ENCODE data around the gene RADIL.

Gene RADIL

DNA sequence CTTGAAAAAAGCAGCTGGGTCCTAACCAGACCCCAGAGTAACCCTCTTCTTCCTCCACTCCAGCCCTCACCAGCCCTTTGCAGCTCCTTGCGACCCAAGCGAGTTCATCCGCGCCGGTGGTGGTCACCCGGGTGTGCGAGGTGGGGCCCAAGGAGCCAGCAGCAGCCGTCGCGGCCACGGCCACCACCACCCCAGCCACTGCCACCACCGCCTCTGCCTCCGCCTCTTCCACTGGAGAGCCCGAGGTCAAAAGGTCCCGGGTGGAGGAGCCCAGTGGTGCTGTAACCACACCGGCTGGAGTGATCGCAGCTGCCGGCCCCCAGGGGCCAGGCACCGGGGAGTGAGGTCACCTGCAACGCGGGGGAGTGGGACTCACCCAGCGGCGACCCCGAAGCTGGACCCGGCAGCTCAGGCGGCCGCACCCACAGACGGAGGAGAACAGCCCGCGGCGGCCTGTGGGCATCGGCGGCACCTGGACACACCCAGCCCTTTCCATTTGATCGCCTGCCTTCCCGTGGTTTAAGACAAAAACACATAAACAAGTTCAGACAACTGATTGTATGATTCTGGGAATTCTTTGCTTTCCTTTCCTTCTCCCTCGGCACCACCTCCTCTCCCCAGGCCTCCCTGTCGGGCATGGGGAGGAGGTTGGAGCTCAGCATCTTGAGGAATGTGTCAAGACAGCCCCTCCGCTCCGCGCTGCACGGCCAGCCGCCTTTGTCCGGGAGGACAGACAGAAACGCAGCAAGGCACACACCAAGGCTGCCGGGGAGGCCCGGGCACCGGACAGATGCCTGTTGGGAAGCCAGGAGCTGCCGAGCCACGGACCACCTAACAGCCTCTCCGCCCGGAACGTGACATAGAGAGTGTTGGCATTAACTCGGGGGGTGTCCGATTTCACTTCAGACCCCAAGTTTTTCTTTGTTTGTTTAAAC lies 121.1 kb downstream of the RADIL start:
- DNase-seq (ENCODE audit: insufficient read length, low spot score) (no peak), FAIRE-seq (no peak)

DNA sequence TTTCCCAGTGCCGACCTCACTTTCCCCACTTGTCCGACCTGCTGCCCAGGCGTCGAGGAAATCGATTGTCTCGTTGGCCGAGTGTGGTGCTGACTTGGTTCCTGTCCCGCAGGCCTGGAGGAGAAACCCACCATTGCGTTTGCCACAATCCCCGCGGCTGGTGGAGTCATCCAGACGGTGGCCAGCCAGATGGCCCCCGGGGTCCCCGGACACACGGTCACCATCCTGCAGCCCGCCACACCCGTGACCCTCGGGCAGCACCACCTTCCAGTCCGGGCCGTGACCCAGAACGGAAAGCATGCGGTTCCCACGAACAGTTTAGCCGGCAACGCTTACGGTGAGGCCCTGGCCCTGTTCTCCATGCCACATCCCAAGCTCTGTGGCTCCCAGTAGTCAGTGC lies 122.6 kb downstream of the RADIL start:
- no peak for DNase-seq (ENCODE audit: insufficient read length, low spot score)
- FAIRE-seq, result no peak

DNA sequence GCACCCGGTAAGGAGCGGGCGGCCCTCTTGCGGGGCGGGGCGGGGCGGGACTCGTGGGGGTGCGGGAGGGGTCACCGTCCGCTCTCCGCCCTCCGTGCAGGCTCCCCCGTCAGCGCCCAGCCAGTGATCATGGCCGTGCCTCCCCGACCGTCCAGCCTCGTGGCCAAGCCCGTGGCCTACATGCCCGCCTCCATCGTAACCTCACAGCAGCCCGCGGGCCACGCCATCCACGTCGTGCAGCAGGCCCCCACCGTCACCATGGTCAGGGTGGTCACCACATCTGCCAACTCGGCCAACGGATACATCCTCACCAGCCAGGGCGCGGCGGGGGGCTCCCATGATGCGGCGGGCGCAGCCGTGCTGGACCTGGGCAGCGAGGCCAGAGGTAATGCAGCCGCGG lies 124.3 kb downstream of the RADIL start:
- no peak for DNase-seq (ENCODE audit: insufficient read length, low spot score)
- FAIRE-seq, result peak; percentile 66

DNA sequence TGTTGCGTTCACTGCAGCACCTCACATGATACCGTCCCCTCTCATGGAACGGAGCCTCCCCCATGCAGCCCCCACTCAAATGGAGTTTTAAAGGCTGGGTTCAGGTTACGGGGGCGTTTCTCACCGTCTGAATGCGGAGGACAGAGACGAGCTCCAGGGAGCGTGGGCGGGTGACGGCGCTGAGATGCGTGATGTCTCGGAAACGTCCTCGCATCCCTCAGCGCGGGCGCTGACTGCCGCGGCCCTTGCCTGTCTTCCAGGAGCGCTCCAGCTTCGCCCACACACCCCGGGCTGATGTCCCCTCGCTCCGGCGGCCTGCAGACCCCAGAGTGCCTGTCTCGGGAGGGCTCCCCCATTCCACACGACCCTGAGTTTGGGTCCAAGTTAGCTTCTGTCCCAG lies 124.7 kb downstream of the RADIL start:
- no peak for DNase-seq (ENCODE audit: insufficient read length, low spot score)
- FAIRE-seq, result no peak

DNA sequence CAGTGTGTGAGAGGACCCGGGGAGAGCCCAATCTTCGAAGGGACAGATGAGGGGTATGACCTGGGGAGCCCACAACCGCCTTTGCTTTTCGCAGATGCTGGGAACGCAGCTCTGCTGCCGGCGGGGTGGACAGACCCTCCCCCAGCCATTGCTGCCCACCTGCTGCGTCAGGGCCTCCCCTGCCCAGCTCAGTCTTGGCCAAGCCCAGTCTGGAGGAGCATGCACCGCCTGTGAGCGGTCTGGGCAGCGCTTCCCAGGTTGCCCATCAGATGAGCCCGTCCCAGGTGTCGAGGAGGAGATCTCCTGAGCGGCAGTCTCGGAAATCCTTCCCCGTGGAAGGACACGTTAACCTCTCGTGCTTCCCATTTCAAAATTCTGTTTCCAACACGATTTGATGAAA lies 125.4 kb downstream of the RADIL start:
- no peak for FAIRE-seq
- DNase-seq (ENCODE audit: insufficient read length, low spot score), result no peak

DNA sequence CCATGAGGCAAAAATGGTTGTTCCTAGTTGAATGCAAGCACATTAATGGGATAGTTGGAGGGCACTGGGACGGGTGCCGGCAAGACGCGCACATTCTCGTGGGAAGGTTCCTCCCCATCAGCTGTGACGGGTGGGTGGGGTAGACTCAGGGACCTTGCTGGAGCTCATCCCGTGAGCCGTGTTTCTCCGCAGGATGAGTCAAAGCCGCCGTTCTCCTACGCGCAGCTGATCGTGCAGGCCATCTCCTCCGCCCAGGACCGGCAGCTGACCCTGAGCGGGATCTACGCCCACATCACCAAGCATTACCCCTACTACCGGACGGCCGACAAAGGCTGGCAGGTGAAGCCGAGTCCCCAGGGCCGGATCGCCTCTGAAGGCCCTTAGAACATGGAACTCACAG lies 128.5 kb downstream of the RADIL start:
- FAIRE-seq, result no peak

DNA sequence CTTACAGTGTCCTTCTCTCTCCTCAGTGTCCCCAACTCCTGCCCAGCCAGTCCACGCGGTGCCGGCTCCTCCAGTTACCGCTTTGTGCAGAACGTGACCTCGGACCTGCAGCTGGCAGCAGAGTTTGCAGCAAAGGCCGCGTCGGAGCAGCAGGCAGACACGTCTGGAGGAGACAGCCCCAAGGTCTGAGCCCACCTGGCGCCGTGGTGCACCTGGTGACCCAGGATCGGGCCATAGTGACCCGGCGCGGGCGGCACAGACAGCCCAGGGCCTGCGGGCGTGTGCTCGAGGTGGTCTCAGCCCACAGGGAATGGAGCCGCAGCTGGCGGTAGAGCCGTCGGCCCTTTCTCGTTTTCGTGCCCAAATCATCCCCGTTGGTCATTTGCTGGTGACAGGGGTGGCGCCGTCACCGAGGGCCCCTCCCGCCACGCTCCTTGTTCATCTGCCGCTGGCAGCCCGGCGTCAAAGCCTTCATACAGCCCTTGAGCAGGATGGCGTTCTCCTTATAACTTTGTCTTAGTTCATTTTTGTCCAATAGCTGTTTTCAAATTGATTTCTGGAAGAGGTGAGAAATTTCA lies 129.0 kb downstream of the RADIL start:
- DNase-seq (ENCODE audit: insufficient read length, low spot score) (no peak), FAIRE-seq (peak; percentile 67)

More for the DNA sequence above, 128.5 kb downstream of the RADIL start:
- no peak for DNase-seq (ENCODE audit: insufficient read length, low spot score)

DNA sequence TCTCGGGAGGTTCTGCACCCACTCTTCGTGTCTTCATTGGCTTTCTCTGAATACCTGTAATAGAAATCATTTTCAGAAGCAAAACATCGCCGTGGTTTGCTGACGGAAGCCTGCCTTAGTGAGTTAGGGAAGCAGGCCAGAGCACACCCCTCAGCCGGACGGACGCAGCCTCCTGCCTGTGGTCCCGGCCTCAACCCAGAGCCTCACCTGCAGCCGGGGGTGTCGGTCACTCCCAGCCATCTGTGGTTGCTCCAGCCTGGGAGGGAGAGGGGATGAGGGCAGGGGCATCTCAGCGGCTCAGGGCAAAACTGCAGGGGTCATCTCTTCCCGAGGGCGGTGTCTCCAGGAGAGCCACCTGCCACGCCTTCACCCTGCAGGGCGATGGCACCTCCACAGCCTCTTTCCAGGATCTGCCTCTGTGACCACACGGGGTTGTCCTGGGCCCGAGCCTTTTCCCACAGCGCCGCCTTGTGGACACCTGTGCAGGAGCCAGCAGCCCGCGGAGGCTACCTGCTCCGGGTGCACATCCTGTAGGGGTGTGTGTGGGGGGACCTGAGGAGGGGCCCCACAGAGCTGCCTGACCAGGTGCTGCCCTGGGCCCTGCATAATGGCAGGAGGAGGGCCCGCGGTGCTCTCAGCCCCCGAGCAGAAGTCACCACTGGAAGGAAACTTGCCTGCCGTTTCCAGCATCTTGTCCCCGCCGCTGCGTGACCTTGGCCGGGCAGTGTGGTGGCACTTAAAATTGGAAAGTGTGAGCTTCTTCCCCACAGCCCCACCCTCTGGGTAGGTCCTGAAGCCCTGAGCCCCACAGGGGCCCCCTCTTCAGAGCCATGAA lies 129.7 kb downstream of the RADIL start:
- FAIRE-seq, result peak; percentile 96

DNA sequence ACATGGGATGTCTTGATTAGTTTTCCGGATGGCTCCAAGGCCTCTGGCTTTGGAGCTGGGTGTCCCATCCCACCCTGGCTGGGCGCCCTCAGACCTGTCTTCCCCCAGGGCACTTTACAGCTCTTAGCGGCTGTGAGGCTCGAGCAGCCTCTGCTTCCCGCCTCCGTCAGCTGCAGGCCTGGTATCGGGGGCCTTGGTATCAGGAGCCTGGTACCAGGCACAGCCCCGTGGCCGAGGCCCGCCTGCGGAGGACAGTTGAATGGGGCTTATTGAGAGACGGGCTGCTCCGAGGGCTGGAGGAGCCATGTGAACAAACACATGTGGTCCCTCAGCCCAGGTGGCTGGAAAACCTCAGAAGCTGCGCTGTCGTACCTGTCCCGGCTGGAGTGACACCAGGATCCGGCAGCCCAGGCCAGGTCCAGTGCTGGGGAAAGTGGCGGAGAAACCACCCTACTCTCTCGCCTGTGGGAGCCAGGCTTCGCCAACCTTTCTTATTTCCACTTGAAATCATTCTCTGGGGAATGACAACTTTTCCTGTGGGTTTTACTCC lies 132.0 kb downstream of the RADIL start:
- no peak for FAIRE-seq
- no peak for DNase-seq (ENCODE audit: insufficient read length, low spot score)

More for the DNA sequence above, 129.7 kb downstream of the RADIL start:
- DNase-seq (ENCODE audit: insufficient read length, low spot score), result peak; percentile 92

DNA sequence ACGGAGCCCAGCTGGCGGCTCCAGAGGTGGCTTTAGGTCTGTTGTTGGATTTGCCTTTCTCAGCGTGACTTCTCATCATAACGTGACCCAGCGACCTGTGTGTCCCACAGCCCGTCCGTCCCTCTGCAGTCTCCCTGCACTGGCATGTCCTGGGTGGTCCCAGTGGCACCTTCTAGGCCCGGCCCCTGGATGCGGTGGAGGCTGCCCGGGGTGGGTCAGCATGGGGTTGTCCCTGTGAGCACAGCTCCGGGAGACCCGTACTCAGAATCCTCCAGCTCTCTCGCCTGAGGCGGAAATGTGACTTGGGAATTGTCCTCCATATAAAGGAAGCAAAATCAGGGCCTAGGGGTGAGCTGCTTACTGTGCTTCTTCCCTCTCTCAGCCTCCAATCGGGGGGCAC lies 133.7 kb downstream of the RADIL start:
- FAIRE-seq, result no peak
- DNase-seq (ENCODE audit: insufficient read length, low spot score), result no peak

DNA sequence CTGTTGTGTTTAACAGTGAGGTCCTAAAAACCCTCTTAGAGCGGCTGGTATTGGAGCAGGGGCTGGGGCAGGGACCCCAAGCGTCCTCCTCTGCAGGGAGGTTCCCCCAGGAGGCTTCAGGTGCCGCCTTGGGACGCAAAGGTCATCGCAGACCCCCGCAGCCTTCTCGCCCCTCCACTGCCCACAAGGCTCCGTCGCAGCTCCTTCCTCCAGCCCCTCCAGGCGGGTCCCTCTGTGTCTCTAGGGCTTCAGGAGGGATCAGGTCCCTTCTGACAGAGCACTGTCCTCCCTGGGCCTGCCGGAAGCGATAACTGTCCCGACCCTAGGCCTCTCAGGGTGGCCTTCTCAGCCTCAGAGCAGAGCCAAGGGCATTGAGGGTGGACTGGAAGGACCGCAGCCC lies 134.2 kb downstream of the RADIL start:
- FAIRE-seq, result no peak
- DNase-seq (ENCODE audit: insufficient read length, low spot score), result no peak

Data from HTR-8/SVneo (cell line).